HG03571 (cell line): ENCODE measurements around the gene SERAC1.

ENCODE experiments used
- ATAC-seq: cut with Tn5 transposase; IDR thresholded peaks from one replicate; pipeline ENCODE4 v1.9.1; 2021; ENCODE audit not compliant: unreplicated experiment

SERAC1 gene

DNA sequence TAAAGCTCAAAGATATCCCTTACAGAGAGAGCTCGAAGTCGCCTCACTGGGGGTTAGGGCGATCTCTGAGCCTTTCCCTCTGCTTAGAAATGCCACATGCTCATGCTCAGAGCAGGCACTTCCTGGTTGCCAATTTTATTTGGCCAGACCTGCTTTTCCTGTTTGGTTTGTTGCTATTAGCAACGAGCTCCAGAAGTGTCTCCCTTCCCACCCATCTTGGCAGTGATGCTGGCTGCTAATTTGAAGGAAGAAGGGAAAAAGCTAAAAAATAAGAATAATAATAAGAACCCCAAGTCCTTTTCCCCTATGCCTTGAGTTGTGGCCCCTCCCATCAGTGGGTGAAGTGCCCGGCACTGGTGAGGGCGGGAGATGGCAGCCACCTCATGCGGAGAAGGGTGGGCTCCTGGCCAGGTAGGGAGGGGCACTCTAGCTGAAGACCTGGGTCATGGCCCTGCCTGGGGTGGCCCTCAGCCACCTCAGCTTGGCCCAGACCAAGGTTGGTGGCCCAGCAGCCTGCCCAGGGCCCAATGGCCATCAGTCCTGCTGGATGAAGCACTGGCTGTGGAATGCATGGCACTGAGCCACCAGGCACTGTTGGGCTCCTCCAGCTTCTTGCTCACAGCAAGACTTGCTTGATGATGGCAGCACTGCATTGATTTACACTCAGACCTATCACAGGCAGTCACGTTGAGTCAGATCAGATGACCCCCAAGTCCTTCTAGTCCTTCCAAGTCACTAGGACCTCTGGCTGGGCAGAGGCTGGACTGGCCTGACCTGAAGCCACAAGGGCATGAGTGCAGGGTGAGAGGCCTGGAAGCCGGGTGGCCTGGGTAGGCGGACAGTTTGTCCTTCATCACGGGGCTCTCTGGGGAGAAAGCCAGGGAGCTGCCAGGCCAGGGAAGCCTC lies 107.4 kb downstream of the SERAC1 start:
- no peak for ATAC-seq
